ENCODE results near the gene CD70.
"Not testable (repeated sequence)": the region's sequence is repeated elsewhere in the genome, so short reads cannot be mapped to it uniquely, and the experiment has no call there.

DNA sequence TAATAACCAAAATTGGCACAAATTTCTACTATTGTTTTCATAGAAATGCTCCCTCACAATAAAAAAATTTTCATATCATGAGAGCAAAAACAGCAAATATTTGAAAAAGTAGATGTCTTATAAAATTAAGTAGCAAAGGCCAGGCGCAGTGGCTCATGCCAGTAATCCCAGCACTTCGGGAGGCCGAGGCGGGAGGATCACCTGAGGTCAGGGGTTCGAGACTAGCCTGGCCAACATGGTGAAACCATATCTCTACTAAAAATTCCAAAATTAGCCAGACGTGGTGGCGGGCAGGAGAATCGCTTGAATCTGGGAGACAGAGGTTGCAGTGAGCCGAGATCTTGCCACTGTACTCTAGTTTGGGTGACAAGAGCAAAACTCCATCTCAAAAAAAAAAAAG is 17.2 kb upstream of the CD70 start:
- TF ChIP-seq, protein P1, sequence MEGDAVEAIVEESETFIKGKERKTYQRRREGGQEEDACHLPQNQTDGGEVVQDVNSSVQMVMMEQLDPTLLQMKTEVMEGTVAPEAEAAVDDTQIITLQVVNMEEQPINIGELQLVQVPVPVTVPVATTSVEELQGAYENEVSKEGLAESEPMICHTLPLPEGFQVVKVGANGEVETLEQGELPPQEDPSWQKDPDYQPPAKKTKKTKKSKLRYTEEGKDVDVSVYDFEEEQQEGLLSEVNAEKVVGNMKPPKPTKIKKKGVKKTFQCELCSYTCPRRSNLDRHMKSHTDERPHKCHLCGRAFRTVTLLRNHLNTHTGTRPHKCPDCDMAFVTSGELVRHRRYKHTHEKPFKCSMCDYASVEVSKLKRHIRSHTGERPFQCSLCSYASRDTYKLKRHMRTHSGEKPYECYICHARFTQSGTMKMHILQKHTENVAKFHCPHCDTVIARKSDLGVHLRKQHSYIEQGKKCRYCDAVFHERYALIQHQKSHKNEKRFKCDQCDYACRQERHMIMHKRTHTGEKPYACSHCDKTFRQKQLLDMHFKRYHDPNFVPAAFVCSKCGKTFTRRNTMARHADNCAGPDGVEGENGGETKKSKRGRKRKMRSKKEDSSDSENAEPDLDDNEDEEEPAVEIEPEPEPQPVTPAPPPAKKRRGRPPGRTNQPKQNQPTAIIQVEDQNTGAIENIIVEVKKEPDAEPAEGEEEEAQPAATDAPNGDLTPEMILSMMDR (conservative IDR thresholded peaks at IDR 0.05 in 1 of 2, IDR thresholded peaks at IDR 0.05 in 1 of 2; ENCODE audit: extremely low read depth in 1 of 2, insufficient read depth in 1 of 2, low read depth in 1 of 2, low read length in 2 of 2): not testable (repeated sequence)
- not testable (repeated sequence) for TF ChIP-seq EZH2 (IDR thresholded peaks at IDR 0.05; ENCODE audit: borderline replicate concordance, low read length)

Data from mammary epithelial cell (primary cell).